Epithelial cell of umbilical artery (primary cell): ENCODE data around the gene DUSP12. TPM values are rescaled to one million over a fixed set of nuclear protein-coding genes. Genes with fewer than 3 reads are reported as not detected.

Experiments used
- total RNA-seq: library from RNA; depleted of rRNA; stranded (reverse); fragments of >200 nt; gene quantifications from 2 replicates; pipeline ENCODE4 v1.2.3, GENCODE V29; 2014

Gene DUSP12
- total RNA-seq: 34.8 and 36.2 TPM in 2 replicates

GRCh38 chr1:161749509-161750407 is at the start of gene DUSP12:
Gene DUSP12, plus strand, starts transcription at chr1:161749786. Its CDS starts 16 bp downstream, at chr1:161749802.

GRCh38 chr1:161706482-161707347 is 42.9 kb upstream of the DUSP12 start, which contains the start of gene FCRLA:
Gene FCRLA, plus strand, starts transcription at chr1:161707229. Its CDS starts 36 bp downstream, at chr1:161707265.

GRCh38 chr1:161720956-161721737 is 28.4 kb upstream of the DUSP12 start, which contains the start of gene FCRLB:
Gene FCRLB, plus strand, starts transcription at chr1:161721544. Its CDS starts 1,129 bp downstream, at chr1:161722673.

GRCh38 chr1:161766102-161766981 is 16.8 kb downstream of the DUSP12 start, which contains the start of gene ATF6:
Gene ATF6, plus strand, starts transcription at chr1:161766320. Its CDS starts 41 bp downstream, at chr1:161766361.

Other genes with a start within 250 kb of the DUSP12 start
- gene FCGR2A, start 244.3 kb upstream of the DUSP12 start, total RNA-seq: not detected in 2 replicates
- gene HSPA6, start 225.2 kb upstream of the DUSP12 start, total RNA-seq: 0.30 and 0.32 TPM in 2 replicates
- gene FCGR3A, start 200.0 kb upstream of the DUSP12 start, total RNA-seq: not detected in 2 replicates
- gene FCGR3B, start 118.6 kb upstream of the DUSP12 start, total RNA-seq: not detected in 2 replicates
- gene FCGR2B, start 86.6 kb upstream of the DUSP12 start, total RNA-seq: under 0.01 TPM in 1 of 2 replicates, not detected in the other
- not detected in 2 replicates for gene FCRLA, start 42.6 kb upstream of the DUSP12 start, total RNA-seq
- gene FCRLB, start 28.2 kb upstream of the DUSP12 start, total RNA-seq: 1.4 and 1.9 TPM in 2 replicates
- gene ATF6, start 16.5 kb downstream of the DUSP12 start, total RNA-seq: 41.3 and 41.5 TPM in 2 replicates